NCI-H2171 (cell line): Measurements from ENCODE around the gene FBXL19.
"Not testable (repeated sequence)": the region's sequence is repeated elsewhere in the genome, so short reads cannot be mapped to it uniquely, and the experiment has no call there.

Experiments
- DNase-seq: peaks from one replicate; lab custom pipeline; 2025; lab: John Stamatoyannopoulos, UW

Gene FBXL19

GRCh38 chr16:30921748-30922419 lies 1.5 kb upstream of the FBXL19 start:
- peak; percentile 86 for DNase-seq

GRCh38 chr16:30922420-30922959 lies 882 bp upstream of the FBXL19 start:
- DNase-seq, result peak; percentile 98

GRCh38 chr16:30922960-30923535 lies 324 bp upstream of the FBXL19 start:
- peak; percentile 98 for DNase-seq

GRCh38 chr16:30924076-30924912 lies 922 bp downstream of the FBXL19 start:
- no peak for DNase-seq

- no peak for DNase-seq
Measured at GRCh38 chr16:30924913-30925631, 1.7 kb downstream of the FBXL19 start.

GRCh38 chr16:30925632-30925987 lies 2.2 kb downstream of the FBXL19 start:
- DNase-seq, result no peak

- DNase-seq, result no peak
Measured at GRCh38 chr16:30925995-30926811, 2.8 kb downstream of the FBXL19 start.

GRCh38 chr16:30926937-30927788 lies 3.8 kb downstream of the FBXL19 start:
- DNase-seq, result no peak

- peak; percentile 83 for DNase-seq
Measured at GRCh38 chr16:30927789-30928378, 4.5 kb downstream of the FBXL19 start.

- no peak for DNase-seq
Measured at GRCh38 chr16:30928390-30928789, 5.0 kb downstream of the FBXL19 start.

GRCh38 chr16:30929167-30929566 lies 5.8 kb downstream of the FBXL19 start:
- no peak for DNase-seq

- DNase-seq, result no peak
Measured at GRCh38 chr16:30930160-30930571, 6.8 kb downstream of the FBXL19 start.

- DNase-seq, result no peak
Measured at GRCh38 chr16:30931068-30931650, 7.8 kb downstream of the FBXL19 start.

- no peak for DNase-seq
Measured at GRCh38 chr16:30934827-30935557, 11.6 kb downstream of the FBXL19 start.

- DNase-seq, result no peak
Measured at GRCh38 chr16:30937692-30938091, 14.3 kb downstream of the FBXL19 start.

- DNase-seq, result not testable (repeated sequence)
Measured at GRCh38 chr16:30939571-30939970, 16.2 kb downstream of the FBXL19 start.

GRCh38 chr16:30941600-30942425 lies 18.4 kb downstream of the FBXL19 start:
- peak; percentile 4 for DNase-seq

- no peak for DNase-seq
Measured at GRCh38 chr16:30942426-30942806, 19.0 kb downstream of the FBXL19 start.
